Measurements from ENCODE around the gene PPP6R3.
"Not testable (repeated sequence)": the region's sequence is repeated elsewhere in the genome, so short reads cannot be mapped to it uniquely, and the experiment has no call there.

The PPP6R3 gene

GRCh38 chr11:68457898-68458249 is 2.7 kb upstream of the PPP6R3 start:
- no peak for DNase-seq

DNA sequence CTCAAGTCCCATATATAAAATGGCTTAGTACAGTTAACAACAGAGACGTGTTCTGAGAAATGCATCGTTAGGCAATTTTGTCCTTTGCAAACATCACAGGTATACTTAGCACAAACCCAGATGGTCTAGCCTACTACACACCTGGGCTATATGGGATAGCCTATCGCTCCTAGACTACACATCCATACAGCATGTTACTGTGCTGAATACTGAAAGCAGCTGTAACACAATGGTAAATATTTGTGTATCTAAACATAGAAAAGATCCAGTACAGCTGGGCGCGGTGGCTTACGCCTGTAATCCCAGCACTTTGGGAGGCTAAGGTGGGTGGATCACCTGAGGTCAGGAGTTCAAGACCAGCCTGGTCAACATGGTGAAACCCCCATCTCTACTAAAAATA is 2.2 kb upstream of the PPP6R3 start:
- not testable (repeated sequence) for DNase-seq

DNA sequence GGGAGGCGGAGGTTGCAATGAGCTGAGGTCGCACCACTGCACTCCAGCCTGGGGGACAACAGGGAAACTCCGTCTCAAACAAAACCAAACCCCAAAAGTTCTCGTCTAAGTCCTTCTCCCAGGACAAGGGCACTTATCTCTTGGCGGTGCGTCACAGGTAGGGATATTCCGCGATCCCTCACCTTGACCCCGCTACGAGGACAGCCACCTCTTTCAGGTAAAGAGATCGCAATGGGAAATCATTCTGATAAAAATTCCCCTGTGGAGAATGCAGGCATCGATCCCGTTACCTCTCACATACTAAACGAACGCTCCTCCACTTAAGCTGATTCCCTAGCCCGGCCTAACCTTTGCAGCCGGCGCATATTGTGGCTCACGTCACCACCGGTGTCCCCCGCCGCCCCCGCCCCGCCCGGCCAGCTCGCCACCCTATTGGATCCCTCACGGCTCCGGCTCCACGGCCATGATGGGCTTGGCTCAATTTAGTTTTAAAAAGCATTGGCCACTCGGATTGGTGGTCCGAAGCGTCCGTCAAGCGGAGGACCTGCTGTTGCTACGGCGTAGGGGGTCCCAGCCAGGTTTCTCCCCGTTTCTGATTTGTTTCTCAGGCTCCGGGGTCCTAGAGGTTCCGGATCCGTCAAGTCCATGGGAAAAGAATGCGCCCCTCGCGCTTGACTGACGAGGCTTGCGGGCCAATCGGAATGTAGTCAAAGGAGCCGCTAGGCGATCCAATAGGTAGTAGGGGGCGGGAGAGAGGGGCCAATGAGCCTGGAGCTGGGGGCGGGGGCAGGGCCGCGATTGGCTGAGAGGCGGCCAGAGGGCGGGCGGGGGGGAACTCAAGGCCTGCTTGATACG is 439 bp upstream of the PPP6R3 start:
- peak; percentile 97 for DNase-seq

GRCh38 chr11:68461575-68461917 is 994 bp downstream of the PPP6R3 start:
- no peak for DNase-seq

DNA sequence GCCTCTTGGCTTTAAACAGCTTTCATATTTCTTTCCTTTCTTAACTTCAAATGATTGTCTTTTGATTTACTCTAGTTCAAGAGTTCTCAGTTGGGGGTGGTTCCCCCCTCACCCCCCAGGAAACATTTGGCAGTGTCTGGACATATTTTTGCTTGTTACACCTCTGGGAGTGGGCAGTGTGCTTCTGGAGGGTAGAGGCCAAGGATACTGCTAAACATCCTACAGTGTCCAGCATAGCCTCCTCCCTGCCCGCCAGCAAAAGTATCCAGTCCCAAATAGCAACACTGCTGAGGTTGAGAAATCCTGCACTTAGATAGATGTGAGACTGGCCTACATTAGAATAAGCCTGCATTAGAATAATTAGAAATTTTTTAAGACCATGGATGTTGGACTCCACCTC is 3.2 kb downstream of the PPP6R3 start:
- no peak for DNase-seq

- DNase-seq: no peak
These were observed 6.8 kb downstream of the PPP6R3 start for GRCh38 chr11:68467201-68467834.

GRCh38 chr11:68468217-68468828 is 7.8 kb downstream of the PPP6R3 start:
- DNase-seq: no peak

DNA sequence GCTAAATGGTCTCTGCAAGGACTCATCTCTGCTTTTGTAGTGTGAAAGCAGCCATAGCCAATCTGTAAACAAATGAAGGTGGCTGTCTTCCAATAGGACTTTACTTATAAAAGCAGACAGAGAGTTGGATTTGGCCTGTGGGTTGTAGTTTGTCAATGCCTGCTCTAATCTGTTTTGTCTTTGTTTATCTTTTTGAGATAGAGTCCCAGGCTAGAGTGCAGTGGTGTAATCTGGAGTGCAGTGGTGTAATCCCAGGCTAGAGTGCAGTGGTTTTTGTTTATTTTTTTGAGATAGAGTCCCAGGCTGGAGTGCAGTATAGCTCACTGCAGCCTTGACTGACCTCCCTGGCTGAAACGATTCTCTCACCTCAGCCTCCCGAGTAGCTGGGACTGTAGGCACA is 8.6 kb downstream of the PPP6R3 start:
- DNase-seq: no peak

DNA sequence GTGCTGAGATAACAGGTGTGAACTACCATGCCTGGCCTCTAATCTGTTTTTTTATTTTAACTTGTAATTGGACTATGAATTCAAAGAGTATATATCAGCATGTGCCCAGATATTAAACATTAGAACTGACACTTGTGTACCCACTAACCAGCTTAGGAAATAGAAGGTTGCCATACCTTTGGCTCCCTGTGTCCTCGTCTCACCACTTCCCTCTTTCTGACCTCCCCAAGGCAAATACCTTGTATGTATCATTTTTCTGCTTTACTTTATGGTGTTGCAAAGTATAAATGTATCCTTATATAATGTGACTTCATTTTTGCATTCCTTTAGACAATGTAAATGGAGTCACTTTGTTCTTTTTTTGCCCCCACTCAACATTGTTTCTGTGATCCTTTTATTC is 9.1 kb downstream of the PPP6R3 start:
- DNase-seq: no peak

DNA sequence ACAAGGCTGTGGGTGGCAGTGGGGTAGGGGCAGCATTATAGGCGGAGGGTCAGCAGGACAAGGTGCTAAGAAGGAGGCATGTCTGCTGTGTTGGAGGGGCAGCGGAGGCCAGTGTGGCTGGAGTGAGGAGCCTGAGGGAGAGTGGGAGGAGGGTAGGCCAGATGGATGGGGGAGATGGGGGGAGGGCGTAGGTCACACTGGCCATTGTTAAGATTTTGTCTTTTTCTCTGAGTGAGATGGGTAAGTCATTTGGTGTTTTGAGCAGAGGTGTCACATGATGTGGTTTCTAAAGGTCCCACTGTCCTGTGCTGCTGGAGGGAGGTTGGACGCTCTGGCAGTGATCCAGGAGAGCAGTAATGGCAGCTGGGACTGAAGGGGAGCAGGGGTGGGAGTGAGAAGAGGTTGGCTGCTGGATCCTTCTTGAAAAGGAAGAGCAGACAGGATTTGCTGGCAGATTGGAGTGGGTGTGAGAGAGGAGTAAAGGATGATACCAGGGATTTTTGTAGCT is 9.8 kb downstream of the PPP6R3 start:
- peak; percentile 64 for DNase-seq

DNA sequence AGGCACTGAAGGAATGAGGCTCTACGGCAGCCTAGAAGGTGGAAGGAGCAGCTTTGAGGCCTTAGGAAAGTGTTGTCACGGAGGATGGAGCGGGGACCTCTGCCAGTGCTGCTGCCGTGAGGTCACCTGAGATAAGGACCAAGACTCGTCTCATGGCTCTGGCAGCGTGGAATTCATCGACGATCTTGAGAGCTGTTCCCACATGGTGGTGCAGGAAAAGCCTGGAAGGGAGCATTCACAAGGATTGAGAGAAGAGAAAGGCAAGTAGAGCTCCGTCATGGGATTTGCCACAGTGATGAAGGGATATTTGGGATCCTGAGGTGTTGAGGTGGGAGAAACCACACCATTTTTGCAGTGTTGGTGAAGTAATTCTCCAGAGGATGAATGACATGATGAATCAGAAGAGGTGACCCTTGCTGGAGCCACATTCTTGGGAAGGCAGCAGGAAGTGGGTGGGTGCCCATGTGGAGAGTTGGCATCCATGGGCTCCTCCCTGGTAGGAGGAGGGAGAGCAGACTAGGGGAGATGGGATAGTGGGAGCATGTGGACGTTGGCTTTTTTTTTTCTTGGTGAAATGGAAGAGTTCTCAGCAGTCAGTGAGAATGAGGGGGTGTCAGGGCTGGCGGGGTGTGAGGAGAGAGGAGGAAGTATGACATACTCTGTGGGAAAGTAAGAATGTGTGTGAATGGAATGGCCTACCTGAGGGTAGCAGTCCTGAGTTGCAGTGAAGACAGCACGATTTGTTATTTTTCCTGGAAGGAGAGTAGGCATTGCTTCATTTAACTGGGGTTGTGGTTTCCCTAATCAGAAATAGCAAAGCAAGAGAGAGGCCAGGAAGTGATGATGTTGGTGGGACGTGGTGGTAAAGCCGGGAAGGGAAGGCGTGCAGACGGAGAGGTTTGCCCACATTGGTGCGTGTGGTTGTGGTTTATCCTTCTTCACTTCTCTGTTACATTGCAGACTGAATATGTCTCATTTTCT is 11.1 kb downstream of the PPP6R3 start:
- DNase-seq: no peak

DNA sequence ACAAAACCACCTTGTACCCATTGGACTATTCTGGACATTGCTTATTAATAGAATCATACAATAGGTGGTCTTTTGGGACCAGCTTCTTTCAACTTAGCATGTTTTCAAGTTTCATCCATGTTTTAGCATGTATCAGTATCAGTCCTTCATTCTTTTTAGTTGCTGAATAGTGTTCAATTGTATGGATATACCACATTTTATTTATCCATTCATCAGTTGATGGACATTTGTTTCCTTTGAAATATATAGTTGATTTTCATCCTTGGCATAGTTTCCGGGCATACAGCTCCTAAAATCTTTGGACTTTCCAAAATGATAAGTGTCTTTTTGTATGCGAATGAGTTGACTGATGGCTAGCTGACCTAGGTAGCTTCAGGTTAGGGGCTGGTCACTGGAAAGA is 12.2 kb downstream of the PPP6R3 start:
- DNase-seq: no peak

DNA sequence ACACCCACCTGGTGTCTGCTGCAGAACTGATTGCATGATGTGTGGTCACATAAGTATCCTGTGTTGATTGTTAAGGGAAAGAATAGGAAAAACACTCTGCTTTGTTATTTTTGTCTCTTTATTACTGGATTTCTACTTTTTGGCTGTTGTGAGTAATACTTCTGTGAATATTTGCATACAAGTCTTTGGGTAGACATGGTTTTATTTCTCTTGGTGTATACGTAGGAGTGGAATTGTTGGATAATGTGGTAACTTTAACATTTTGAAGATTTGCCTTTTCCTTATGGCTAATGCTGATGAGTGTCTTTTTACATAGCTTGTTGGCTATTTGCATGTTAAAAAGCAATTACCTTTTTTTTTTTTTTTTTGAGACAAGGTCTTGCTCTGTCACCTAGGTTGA is 13.1 kb downstream of the PPP6R3 start:
- no peak for DNase-seq

DNA sequence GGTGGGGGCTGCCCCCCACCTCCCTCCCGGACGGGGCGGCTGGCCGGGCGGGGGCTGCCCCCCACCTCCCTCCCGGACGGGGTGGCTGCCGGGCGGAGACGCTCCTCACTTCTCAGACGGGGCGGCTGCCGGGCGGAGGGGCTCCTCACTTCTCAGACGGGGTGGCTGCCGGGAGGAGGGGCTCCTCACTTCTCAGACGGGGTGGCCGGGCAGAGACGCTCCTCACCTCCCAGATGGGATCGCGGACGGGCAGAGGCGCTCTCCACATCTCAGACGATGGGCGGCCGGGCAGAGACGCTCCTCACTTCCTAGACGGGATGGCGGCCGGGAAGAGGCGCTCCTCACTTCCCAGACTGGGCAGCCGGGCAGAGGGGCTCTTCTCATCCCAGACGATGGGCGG is 15.1 kb downstream of the PPP6R3 start:
- DNase-seq: not testable (repeated sequence)

DNA sequence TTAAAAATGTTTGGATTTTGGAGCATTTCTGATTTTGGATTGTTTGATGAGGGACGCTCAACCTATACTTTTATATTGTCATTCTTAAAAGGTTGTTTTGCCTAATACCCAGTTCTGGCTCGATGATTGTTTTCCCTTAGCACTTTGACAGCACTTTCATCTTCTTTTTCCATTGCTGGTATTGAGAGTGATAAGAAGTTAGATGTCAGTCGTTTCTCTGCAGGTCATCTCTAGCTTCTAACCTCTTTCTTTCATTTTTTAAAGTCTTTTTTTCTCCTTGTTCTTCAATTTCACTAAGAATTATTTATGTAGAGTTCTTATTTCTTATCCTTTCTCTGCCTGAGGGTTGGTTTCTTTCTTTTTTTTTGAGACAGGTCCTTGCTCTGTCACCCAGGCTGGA is 18.8 kb downstream of the PPP6R3 start:
- DNase-seq: no peak

DNA sequence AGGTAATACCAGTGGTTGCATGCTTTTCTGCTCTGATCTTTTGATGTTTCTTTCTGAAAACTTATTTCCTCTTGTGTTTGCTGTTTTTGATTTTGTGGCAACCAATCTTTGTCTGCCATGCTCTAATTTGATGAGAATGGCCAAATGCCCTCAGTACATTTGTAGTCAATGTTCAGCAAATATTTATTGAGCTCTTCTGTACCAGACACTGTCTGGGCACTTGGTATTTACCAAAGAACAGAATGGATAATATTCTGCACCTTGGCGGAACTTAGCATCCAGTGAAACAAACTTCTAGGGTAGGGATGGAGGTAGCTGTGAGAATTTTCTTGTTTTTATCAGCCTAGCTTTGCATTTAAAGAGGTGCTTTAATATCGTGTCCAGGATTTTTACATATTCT is 19.6 kb downstream of the PPP6R3 start:
- no peak for DNase-seq

DNA sequence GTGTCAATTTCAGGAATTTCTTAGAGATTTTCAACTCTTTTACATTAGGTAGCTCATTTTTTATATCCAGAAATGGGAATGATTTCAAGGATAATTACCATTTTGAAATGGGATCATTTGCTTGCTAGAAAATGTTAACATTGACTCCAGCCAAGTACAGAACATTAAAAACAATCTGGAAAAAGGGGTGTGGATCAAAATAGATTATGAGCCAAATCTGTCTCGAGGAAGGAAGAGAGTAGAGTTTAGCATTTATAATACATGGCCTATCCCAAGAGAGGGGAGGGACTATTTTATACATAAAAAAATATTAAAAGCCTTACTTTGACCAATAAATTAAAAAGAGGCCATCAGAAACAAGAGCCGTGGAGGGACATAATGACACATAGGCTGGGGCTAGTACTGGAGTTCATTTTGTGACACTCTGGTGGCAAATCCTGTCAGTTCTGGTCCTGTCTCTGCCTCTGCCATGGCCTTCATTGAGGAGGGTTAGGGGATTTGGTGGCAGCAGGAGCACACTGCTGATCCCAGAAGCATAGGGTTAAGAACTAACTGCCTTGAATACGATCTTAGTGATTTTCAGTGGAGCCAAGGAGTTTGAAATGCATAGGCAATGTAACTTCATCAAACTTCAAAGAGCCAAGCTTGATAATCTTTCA is 20.4 kb downstream of the PPP6R3 start:
- DNase-seq: no peak

DNA sequence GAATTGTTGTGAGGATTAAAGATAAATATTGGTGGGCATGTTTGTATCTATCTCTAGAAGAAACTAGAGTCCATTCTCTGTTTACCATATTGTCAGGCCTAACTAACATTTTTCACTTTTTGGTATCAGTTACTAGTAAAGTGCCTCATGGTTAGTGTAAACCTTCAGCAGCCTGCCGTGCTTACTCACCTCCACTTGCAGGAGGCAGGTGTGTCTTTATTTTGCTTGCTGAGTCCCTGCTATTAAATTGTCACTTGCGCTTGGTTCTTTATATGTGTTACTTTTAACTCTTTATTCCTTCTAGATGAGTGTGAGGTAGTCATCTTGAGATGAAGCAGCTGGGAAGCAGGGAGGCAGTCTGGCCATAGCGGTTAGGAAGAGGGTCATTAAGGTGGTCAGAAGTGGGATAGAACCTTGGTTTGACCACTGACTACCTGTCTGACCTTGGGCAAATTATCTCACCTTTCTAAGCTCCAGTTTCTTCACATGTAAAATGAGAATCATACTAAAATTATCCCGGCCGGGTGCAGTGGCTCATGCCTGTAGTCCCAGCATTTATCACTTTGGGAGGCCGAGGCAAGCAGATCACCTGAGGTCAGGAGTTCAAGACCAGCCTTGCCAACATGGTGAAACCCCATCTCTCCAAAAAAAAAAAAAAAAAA is 21.2 kb downstream of the PPP6R3 start:
- DNase-seq: no peak

DNA sequence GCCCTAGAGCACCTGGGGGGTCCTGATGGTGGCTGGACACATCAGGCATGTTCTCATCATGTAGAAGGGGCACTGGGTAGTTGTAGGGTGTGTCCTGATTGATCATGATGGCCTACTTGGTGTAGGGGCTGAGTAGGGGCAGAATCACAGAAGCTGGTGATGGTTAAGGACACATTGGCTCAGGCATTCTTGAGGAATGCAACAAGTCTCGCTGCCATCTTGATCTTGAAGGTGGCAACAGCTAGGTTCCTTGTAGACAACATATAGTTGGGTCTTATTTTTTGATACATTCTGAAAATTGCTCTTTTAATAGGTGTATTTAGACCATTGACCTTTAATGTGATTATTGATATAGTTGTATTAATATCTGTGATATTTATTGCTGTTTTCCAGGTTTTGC is 28.1 kb downstream of the PPP6R3 start:
- no peak for DNase-seq

DNA sequence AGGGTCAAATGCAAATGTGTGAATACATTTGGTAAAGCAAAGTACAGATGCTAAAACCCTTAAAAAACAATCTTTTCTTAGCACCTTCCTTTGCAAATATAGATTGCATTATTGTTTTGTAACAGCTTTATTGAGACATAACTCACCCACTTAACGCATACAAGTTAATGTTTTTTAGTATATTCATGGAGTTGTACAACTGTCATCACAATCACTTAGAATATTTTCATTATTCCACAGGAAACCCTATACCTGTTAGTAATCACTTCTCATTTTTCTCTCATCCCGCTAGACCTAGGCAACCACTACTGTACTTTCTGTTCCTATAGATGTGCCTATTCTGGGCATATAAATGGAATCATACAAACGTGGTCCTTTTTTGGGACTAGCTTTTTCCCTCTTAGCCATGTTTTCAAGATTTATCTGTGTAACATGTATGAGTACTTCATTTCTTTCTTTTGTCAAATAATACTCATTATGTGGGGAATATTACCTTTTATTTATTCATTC is 34.7 kb downstream of the PPP6R3 start:
- DNase-seq: no peak

- DNase-seq: no peak
These were observed 35.3 kb downstream of the PPP6R3 start for GRCh38 chr11:68495872-68496271.

- no peak for DNase-seq
These were observed 37.2 kb downstream of the PPP6R3 start for GRCh38 chr11:68497761-68498160.

Data from NCI-H2227 treated with DMSO at 0.1 percent for 48 hours (cell line).